ENCODE data around the gene CKS1B.

GRCh38 chr1:154982341-154982740 lies 7.9 kb downstream of the CKS1B start:
- no peak for TF ChIP-seq CTCF (conservative IDR thresholded peaks at IDR 0.05 in 1 of 2, IDR thresholded peaks at IDR 0.05 in 1 of 2; ENCODE audit: extremely low read depth in 1 of 2, insufficient read depth in 1 of 2, low read depth in 1 of 2, low read length in 2 of 2)
- TF ChIP-seq EZH2 (IDR thresholded peaks at IDR 0.05; ENCODE audit: borderline replicate concordance, low read length), result no peak

All from mammary epithelial cell (primary cell).